ENCODE measurements around the gene DNMBP.
"Not testable (repeated sequence)": the region's sequence is repeated elsewhere in the genome, so short reads cannot be mapped to it uniquely, and the experiment has no call there.

Gene DNMBP

GRCh38 chr10:99983280-99983988 is 26.3 kb downstream of the DNMBP start:
- DNase-seq, result no peak

GRCh38 chr10:99982728-99983127 is 27.0 kb downstream of the DNMBP start:
- no peak for DNase-seq

DNA sequence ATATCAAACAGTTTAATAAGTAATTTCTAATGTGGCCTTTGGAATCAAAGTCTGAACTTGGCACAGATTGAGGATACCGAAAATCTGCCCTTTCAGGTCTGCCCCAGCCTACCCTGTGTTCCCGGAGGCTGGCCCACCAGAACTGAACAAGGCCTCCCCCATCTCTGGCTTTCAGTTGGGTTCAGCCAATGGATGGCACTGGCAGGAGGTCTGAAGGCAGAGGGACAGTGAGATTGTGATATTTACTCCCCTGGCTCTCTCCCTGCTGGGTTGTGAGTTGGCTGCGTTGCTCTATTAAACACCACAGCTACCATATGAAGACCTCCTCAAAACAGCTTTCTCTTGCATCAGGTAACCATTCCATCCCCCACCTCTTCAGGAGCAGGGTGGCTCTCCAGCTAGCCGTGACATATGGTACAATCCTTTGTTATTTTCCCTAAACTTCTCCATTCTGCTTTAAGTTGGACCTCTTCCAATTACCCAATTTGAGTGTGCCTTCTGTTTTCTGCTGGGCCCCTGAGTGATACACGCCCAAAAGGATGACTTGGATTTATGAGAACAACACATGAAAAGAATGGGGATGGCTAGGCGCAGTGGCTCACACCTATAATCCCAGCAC is 28.1 kb downstream of the DNMBP start:
- DNase-seq, result no peak

- DNase-seq, result no peak
Measured at GRCh38 chr10:99979066-99979685, 30.6 kb downstream of the DNMBP start.

DNA sequence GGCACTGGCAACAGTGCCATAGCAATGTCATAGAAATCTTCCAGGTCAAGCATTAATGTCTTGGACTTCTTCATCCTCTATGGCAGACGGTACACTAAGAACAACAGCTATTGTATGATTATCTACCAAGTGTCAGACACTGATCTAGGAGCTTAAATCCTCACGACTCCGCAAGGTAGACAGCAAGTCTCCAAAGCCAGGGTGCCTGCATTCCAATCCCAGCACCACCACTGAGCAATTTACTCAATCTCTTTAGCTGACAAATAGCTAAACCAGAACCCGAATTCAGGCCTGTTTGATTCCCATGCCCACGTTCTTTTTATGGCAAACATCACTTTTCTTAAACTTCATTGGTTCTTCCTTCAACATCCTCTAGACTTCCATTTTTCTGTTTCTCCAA is 31.8 kb downstream of the DNMBP start:
- no peak for DNase-seq

DNA sequence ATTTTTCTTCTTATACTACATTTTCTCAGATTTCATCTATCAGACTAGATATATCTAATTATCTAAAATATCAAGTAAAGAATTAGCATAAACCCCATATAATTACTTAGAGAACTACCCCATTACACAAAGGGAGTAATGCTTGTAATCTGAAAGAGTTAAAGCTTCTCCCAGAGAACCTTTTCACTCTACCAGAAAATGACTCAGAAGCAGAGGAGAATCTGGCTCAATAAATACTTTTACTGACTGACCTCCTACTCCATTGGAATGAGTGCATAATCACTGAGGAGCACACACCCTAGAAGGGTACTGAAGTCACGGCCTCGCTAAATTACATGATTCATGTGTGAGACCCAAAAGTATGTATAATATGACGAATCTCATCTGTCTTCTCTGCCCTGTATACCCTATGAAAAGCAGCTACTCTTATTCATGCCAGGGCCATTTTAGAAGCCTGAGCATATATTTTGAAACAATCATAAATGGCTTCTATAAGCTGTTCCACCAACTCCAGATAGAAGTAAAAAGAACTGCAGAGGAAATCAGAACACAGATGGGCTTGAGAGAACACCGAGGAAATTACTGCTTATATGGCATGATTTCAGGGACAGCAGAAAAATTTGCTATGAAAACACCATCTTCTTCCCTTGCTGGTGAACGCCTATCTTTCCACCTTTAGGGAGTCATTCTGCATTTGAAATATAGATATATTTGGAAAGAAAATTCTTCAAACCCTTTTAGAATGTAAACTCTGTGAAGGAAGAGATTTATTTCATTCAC is 32.7 kb downstream of the DNMBP start:
- DNase-seq, result no peak

- no peak for DNase-seq
Measured at GRCh38 chr10:99975942-99976809, 33.6 kb downstream of the DNMBP start.

GRCh38 chr10:99975106-99975829 is 34.5 kb downstream of the DNMBP start:
- DNase-seq, result no peak

GRCh38 chr10:99973190-99973589 is 36.6 kb downstream of the DNMBP start:
- DNase-seq, result no peak

DNA sequence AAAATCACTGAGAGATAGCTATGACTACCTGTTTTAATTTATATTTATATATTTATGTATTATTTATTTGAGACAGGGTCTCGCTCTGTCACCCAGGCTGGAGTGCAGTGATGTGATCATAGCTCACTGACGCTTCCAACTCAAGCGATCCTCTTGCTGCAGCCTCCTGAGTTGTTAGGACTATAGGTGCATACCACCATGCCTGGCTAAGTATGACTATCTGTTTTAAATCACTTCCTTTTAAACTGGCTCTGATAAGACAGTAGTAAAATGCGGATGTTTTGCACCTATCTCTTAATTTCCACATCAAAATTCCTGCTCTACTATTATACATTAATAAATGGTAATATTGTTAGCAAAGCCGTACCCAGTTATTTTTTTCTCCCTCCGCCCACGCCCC is 41.8 kb downstream of the DNMBP start:
- no peak for DNase-seq

GRCh38 chr10:99966306-99966705 is 43.4 kb downstream of the DNMBP start:
- DNase-seq, result no peak

DNA sequence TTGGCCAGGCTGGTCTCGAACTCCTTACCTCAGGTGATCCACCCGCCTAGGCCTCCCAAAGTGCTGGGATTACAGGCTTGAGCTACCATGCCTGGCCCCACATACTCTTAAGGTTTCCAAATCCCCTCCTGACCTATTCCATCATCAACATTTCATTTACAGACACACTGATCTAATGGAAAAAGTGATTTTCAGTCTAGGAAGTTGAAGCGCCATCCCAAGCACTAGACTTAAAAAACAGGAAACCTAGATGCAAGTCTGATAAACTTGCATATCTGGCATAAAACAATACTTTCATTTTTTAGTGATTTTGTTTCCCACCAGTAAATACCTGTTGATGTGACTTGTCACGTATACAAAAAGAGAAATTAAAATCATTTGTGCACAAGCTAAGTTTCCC is 44.0 kb downstream of the DNMBP start:
- no peak for DNase-seq

- DNase-seq, result no peak
Measured at GRCh38 chr10:99964791-99965190, 45.0 kb downstream of the DNMBP start.

DNA sequence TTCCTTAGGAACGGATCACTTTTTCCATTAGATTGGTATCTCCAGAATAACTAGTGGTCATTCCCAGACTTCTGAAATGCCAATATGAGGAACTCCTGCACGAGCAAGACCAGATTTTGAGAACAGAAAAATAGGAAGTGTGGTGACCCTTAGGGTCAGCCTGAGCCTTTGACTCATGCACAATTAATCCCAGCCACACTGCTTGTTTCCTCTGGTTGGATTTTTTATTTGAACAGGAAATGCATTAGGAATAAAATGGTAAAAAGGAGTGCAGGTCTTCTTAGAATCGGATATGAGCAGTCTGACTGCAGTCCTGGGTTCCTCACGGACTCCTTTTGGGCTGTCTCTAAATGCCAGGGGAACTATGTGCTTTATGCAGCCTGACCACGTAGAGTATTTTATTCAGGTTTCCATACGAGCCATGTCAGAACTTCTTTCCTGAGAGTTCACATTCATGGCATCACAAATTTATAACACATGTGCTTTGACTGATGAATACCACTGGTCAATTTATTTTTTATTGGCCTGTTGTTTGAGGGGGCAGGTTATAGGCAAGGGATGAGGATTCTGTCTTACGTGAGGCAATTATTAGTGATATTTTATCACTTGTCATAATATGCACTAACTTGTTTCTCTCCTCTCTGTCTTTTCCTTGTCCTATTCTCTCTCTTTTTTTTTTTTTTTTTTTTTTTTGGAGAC is 46.1 kb downstream of the DNMBP start:
- DNase-seq, result not testable (repeated sequence)

DNA sequence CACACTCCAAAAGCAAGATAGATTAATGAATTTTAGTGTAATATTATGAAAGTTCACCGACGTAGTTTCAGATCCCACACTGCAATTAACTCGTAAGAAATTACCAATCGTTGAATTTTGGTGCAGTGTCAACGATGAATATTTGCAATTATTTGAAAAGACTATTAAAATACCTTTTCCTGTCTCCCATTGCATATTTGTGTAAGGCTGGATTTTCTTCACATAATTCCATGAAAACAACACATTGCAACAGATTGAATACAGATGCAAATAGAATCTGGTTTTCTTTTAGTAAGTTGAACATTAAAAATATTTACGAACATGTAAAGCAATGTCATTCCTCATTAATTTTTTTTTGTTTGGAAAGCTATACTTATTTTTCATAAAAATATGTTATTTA is 50.9 kb downstream of the DNMBP start:
- no peak for DNase-seq

- no peak for DNase-seq
Measured at GRCh38 chr10:99958302-99958701, 51.4 kb downstream of the DNMBP start.

- DNase-seq, result not testable (repeated sequence)
Measured at GRCh38 chr10:99953510-99953909, 56.2 kb downstream of the DNMBP start.

- no peak for DNase-seq
Measured at GRCh38 chr10:99952799-99953198, 56.9 kb downstream of the DNMBP start.

- DNase-seq, result not testable (repeated sequence)
Measured at GRCh38 chr10:99946051-99946450, 63.7 kb downstream of the DNMBP start.

DNA sequence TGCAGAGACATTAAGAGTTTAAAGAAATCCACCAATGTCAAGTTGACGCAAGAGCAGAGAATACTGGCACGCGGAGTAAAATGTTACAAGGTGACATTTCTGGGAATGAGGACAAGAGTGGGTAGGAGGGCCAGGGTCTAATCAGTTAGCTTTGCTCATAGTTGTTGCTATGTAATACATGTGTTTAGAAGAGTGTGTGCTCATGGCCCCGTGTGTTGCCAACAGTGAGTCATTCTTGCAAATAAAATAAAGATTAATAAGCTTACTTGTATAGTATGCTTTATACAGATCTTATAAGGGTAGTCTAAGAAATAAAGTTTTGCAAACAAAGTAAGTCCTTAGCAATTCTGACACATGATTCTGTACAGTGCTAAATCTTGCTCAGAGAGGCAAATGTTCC is 64.5 kb downstream of the DNMBP start:
- no peak for DNase-seq

GRCh38 chr10:99944860-99945259 is 64.9 kb downstream of the DNMBP start:
- DNase-seq, result no peak
